GM10248 (cell line): ENCODE results near the gene SLC25A48.

Experiments
- CTCF ChIA-PET: fragments of 300-600 bp; sonication (Branson Sonifier 250); formaldehyde crosslinking; extraction: SDS; loops from one replicate; lab custom pipeline; 2021; ENCODE audit warnings: antibody characterized with exemption; lab: Yijun Ruan, JAX
- POLR2A ChIA-PET: fragments of 350-650 bp; sonication (Branson Sonifier 250); formaldehyde crosslinking; extraction: SDS; loops from one replicate; lab custom pipeline; 2020; ENCODE audit warnings: antibody characterized with exemption; lab: Yijun Ruan, JAX
- DNase-seq: peaks from one replicate; pipeline ENCODE4 v3.0.0; 2012; ENCODE audit errors: extremely low spot score
- CTCF ChIP-seq: IDR thresholded peaks from 2 replicates; pipeline ENCODE4 v1.5.1; 2012; ENCODE audit warnings: mild to moderate bottlenecking, low read depth; ENCODE audit errors: extremely low read depth, missing control alignments, control extremely low read depth

Gene SLC25A48

GRCh38 chr5:135814812-135815211 lies 19.7 kb upstream of the SLC25A48 start:
- DNase-seq: no peak
- ChIA-PET POLR2A (no interaction called here), CTCF (no interaction called here)
- TF ChIP-seq CTCF: no peak

- ChIA-PET CTCF (interaction anchor here (2.0 kb wide), 1 partner anchor 9 kb away, joined by 8 read pairs; no protein-coding TSS in a partner anchor), POLR2A (no interaction called here)
- TF ChIP-seq CTCF: no peak
- DNase-seq: no peak
Observed at GRCh38 chr5:135821061-135821801, 13.2 kb upstream of the SLC25A48 start.

- no peak for TF ChIP-seq CTCF
- DNase-seq: no peak
- CTCF ChIA-PET: interaction anchor here (2.0 kb wide), 1 partner anchor 9 kb away, joined by 8 read pairs; no protein-coding TSS in a partner anchor
- POLR2A ChIA-PET: no interaction called here
Observed at GRCh38 chr5:135821802-135822201, 12.7 kb upstream of the SLC25A48 start.

GRCh38 chr5:135822286-135822685 lies 12.2 kb upstream of the SLC25A48 start:
- no peak for TF ChIP-seq CTCF
- no peak for DNase-seq
- CTCF ChIA-PET: interaction anchor here (2.0 kb wide), 1 partner anchor 8 kb away, joined by 8 read pairs; no protein-coding TSS in a partner anchor
- POLR2A ChIA-PET: no interaction called here

- no peak for TF ChIP-seq CTCF
- no peak for DNase-seq
- CTCF ChIA-PET: no interaction called here
- POLR2A ChIA-PET: no interaction called here
Observed at GRCh38 chr5:135822959-135823358, 11.5 kb upstream of the SLC25A48 start.

- no peak for DNase-seq
- ChIA-PET POLR2A (no interaction called here), CTCF (no interaction called here)
- no peak for TF ChIP-seq CTCF
Observed at GRCh38 chr5:135823881-135824280, 10.6 kb upstream of the SLC25A48 start.

GRCh38 chr5:135824541-135825041 lies 9.9 kb upstream of the SLC25A48 start:
- no peak for DNase-seq
- CTCF ChIA-PET: no interaction called here
- TF ChIP-seq CTCF: no peak
- POLR2A ChIA-PET: no interaction called here
